Fibroblast of lung (primary cell): Measurements from ENCODE around the gene ASXL2.

ENCODE experiments used
- CTCF ChIP-seq, 2 donors: IDR thresholded peaks in 1 of 2; conservative IDR thresholded peaks in 1 of 2; 1 replicate in 1 of 2; 2 replicates in 1 of 2; pipeline ENCODE4 v1.5.1; 2011 to 2012; ENCODE audit warnings: low read length in 2 of 2, control low read depth in 1 of 2, inconsistent platforms in 1 of 2, low read depth in 1 of 2, mild to moderate bottlenecking in 1 of 2
- EZH2 ChIP-seq: IDR thresholded peaks from 2 replicates; pipeline ENCODE4 v1.5.1; 2012; ENCODE audit warnings: low read length, control low read depth, mild to moderate bottlenecking; ENCODE audit errors: missing control alignments

- TF ChIP-seq CTCF (conservative IDR thresholded peaks at IDR 0.05 in 1 of 2, IDR thresholded peaks at IDR 0.05 in 1 of 2; ENCODE audit: low read depth in 1 of 2, low read length in 2 of 2) (no peak), EZH2 (no peak)
These were observed 114.7 kb downstream of the ASXL2 start for GRCh38 chr2:25763575-25763974.
